ENCODE measurements around the gene NUDCD2.

DNA sequence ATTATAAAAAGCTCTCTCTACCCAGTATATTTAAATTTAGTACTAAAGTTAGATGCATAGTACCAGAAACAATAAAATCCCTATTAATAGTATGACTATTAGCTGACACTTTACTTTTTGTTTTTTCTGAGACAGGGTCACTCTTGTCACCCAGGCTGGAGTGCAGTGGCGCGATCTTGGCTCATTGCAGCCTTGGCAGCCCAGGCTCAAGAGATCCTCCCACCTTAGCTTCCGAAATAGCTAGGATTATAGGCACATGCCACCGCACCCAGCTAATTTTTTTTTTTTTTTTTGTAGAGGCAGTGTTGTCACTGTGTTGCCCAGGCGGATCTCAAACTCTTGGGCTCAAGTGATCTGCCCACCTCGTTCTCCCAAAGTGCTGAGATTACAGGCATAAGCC is 14.6 kb downstream of the NUDCD2 start:
- TF ChIP-seq, protein P1, sequence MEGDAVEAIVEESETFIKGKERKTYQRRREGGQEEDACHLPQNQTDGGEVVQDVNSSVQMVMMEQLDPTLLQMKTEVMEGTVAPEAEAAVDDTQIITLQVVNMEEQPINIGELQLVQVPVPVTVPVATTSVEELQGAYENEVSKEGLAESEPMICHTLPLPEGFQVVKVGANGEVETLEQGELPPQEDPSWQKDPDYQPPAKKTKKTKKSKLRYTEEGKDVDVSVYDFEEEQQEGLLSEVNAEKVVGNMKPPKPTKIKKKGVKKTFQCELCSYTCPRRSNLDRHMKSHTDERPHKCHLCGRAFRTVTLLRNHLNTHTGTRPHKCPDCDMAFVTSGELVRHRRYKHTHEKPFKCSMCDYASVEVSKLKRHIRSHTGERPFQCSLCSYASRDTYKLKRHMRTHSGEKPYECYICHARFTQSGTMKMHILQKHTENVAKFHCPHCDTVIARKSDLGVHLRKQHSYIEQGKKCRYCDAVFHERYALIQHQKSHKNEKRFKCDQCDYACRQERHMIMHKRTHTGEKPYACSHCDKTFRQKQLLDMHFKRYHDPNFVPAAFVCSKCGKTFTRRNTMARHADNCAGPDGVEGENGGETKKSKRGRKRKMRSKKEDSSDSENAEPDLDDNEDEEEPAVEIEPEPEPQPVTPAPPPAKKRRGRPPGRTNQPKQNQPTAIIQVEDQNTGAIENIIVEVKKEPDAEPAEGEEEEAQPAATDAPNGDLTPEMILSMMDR (IDR thresholded peaks at IDR 0.05), result no peak
- no peak for TF ChIP-seq EZH2 (IDR thresholded peaks at IDR 0.05; ENCODE audit: borderline replicate concordance, insufficient read depth, low read depth, low read length, poor library complexity, severe bottlenecking)

Data from B cell (primary cell).